ENCODE data around the gene SIM1.

Gene SIM1

DNA sequence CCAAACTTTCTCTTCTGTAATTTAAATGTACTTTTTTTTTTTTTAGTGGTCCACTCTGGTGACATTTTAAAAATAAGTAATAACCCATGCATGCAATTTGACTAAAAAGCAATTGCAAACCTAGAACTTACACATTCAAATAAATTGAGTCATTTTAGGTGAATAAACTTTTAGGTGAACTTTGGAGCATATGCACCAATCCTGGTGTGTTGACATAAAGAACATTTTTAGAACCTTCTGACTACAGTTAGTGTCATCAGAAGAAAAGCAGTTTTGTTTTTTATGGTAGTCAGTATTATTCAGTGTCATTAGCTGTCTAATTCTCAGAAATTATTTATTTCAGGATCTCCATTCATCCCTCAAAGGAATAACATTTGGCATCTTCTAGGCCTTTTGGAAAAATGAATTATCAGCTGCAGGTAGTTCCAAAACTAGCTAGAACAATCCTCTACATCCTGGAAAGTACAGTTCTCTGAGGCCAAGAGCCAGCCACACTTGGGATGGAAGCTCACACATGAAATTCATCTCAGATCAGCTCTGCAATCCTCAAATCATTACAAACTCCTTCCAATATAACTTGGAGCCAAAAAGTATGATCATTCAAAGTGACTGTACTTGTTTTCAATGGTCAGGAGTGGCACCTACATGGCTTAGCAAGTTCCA, 38.5 kb upstream of the SIM1 start:
- H3K27ac ChIP-seq = no peak overlapping the region
- TF ChIP-seq, protein P1, sequence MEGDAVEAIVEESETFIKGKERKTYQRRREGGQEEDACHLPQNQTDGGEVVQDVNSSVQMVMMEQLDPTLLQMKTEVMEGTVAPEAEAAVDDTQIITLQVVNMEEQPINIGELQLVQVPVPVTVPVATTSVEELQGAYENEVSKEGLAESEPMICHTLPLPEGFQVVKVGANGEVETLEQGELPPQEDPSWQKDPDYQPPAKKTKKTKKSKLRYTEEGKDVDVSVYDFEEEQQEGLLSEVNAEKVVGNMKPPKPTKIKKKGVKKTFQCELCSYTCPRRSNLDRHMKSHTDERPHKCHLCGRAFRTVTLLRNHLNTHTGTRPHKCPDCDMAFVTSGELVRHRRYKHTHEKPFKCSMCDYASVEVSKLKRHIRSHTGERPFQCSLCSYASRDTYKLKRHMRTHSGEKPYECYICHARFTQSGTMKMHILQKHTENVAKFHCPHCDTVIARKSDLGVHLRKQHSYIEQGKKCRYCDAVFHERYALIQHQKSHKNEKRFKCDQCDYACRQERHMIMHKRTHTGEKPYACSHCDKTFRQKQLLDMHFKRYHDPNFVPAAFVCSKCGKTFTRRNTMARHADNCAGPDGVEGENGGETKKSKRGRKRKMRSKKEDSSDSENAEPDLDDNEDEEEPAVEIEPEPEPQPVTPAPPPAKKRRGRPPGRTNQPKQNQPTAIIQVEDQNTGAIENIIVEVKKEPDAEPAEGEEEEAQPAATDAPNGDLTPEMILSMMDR (IDR thresholded peaks at IDR 0.05) = no peak
- TF ChIP-seq ZFX (IDR thresholded peaks at IDR 0.05; ENCODE audit: borderline replicate concordance) = no peak

DNA sequence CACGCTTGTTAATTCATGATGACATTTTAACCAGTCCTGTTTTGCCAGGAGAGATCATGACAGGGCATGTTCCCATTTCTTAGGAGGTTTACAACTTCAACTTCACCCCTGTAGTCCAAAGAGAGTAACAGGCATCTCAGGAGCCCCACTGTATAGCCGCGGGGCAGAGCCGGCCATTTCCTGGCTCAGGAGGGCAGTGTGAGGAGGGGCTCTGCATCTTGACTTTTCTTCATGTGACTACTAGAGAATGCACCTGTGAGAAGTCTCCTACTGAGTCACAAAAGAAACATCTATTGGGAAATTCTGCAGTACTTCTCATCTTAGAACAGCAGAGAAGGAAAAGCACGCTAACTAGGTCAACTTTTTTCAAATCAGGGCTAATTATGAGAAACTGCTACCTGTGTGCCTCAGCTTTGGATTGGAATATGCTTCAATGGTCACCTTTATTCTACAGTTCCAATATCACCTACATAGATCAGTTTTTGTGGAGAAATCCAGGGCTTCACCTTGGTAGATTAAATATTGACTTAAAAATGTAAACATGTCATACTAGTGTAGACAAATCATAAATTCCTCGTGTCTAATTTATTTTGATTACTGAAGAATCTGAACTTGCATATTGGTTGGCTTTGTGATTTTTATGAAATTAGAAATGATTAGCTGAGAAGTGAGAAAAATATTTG, 28.6 kb upstream of the SIM1 start:
- peak overlapping the region; percentile 58 for H3K27ac ChIP-seq
- TF ChIP-seq ZFX (IDR thresholded peaks at IDR 0.05; ENCODE audit: borderline replicate concordance) = no peak
- TF ChIP-seq, protein P1 (IDR thresholded peaks at IDR 0.05) = no peak

- TF ChIP-seq, protein P1 (IDR thresholded peaks at IDR 0.05) = no peak
These were observed 27.4 kb upstream of the SIM1 start for GRCh38 chr6:100491952-100492670.

GRCh38 chr6:100490065-100490464, 25.3 kb upstream of the SIM1 start:
- TF ChIP-seq, protein P1 (IDR thresholded peaks at IDR 0.05) = no peak
- no peak overlapping the region for H3K27ac ChIP-seq

More at GRCh38 chr6:100491952-100492670, 27.4 kb upstream of the SIM1 start:
- H3K27ac ChIP-seq = no peak overlapping the region

- H3K27ac ChIP-seq = no peak overlapping the region
- TF ChIP-seq ZFX (IDR thresholded peaks at IDR 0.05; ENCODE audit: borderline replicate concordance) = no peak
- TF ChIP-seq, protein P1 (IDR thresholded peaks at IDR 0.05) = no peak
These were observed 23.5 kb upstream of the SIM1 start for GRCh38 chr6:100488244-100488643.

DNA sequence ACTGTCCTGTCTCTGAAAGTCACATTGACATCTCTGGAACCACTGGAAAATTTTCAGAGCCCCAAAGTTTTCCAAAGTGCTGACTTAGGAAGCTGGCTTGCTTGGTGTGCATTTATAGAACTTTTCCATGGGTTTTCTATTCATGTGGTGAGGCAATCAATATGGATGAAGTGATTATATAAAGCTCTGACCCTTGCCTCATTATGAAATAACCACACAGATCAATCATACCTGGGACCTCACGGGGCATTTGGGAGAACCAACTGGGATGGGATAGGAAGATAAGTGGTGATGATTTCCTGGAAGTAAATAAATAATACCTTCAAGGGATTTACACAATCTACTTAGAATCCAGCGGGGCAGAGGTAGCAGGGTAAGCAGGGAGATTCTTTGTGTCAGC, 22.9 kb upstream of the SIM1 start:
- TF ChIP-seq, protein P1 (IDR thresholded peaks at IDR 0.05) = no peak
- no peak for TF ChIP-seq ZFX (IDR thresholded peaks at IDR 0.05; ENCODE audit: borderline replicate concordance)
- no peak overlapping the region for H3K27ac ChIP-seq

GRCh38 chr6:100485268-100485667, 20.5 kb upstream of the SIM1 start:
- no peak for TF ChIP-seq ZFX (IDR thresholded peaks at IDR 0.05; ENCODE audit: borderline replicate concordance)
- TF ChIP-seq, protein P1 (IDR thresholded peaks at IDR 0.05) = no peak
- no peak overlapping the region for H3K27ac ChIP-seq

Data from 22Rv1 (cell line).